DLD1 (cell line): ENCODE results near the gene PDE5A.
"Not testable (repeated sequence)": the region's sequence is repeated elsewhere in the genome, so short reads cannot be mapped to it uniquely, and the experiment has no call there.

Source experiments
- in situ Hi-C: cut with HindIII; loops from 2 replicates; pipeline ENCODE4 v1.10.0; 2017; ENCODE audit warnings: low sequenced_read_pairs

Gene PDE5A

DNA sequence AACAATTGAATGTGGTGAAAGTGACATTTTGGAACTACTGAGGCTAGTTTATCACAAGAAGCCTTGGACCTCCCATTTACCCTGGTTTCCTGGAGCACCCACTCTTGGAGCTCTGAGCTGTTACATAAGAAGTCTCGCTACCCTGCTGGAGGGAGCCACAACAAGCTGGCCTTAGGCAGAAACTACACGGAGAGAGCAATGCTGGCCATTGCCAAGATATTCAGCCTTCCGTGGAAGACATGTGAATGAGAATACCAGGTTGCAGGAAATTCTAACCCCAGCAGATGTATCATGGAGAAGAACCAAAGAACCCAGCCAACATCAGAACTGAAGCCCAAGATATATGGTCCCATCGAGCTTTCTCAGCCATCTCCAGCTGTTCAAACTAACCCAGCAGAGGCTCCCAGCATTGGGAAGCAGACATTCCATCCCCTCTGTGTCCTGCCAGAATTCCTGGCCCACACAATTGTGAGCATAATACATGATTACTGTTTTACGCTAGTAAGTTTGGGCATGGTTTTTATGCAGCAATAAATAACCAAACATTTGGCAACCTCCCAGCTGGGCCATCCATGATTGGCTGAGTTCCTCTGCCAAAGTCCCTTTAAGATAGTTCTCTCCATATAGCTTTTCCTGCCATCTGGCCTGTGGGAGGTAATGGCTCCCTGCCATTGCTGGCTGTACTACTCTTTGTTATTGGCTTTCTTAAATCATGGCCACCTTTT is 17.9 kb upstream of the PDE5A start:
- in situ Hi-C loops = no loop called here

DNA sequence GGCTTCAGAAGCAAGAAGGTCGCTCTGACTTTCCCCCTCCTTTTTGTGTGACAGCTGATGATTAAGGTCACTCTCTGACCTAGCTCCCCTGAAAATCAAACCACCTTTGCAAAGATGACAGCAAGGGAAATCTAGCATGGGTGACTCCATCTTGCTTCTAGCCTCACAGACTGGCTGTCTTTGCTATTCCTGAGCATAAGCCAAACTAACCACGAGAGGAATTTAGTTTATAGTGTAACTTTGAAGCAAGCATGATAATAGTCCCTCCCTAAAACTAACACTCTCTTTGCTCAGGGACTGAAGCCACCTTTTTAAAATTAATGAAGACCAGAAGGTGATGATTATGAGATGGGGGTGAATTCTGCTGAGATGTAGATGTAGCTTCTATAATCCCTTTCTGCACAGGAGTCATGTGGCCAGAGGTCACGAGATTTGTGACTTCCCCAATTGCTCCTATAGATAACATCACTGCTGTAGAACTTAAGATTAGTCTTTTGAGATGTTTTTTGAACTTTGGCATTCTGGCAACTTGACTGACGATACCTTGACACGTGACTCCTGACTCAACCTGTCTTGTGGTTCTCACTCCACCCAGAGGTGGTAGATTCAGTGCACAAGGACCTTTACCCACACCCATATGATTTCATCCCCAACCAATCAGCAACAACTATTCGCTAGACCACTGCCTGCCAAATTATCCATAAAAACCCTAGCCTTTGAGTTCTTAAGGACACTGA is 14.9 kb upstream of the PDE5A start:
- in situ Hi-C loops = no loop called here

DNA sequence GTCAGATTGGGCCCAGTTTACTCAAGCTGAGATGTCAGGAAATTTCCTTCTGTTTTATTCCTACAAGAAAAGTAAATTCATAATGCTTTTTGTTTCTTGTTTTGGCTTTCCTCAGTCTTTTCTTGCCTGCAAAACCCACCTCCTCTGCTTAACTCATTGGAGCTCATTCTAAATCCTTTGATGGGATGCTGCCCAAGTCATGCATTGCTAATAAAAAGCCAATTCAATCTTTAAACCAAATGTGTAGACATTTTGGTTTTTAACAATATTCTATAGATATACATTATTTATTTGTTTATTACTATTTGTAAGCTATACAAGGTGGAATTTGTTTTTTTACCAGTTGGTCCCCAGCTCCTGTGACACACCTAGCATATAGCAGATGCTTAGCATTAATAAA is 13.2 kb upstream of the PDE5A start:
- in situ Hi-C loops = no loop called here

DNA sequence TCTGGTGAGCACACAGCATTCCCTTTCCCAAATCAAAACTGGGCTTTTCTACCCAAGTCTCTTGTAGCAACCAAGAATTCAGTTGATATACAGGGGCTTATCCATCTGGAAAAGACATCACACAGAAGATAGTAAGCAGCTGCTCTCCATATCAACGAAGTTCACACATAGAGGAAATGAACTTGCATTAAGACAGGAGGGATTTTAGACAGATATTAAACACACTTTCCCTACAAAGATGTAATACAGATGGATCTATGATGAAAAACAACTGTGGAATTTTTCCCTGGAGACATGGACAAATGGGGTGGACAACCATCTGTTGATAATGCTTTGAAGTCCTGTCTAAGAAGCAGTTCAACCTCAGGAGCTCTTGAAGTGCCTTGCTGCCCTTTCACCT is 9.8 kb upstream of the PDE5A start:
- in situ Hi-C loops = no loop called here

DNA sequence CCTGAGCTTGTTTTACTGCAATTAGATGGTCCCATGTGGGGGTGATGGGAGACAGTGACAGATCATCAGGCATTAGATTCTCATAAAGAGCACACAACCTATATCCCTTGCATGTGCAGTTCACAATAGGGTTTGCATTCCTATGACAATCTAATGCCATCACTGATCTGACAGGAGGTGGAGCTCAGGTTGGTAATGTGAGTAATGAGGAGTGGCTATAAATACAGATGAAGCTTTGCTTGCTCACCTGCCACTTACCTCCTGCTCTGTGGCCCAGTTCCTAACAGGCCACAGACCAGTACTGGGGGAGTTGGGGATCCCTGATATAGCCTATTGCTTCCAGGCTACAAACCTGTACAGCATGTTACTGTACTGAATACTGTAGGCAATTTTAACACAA is 8.2 kb upstream of the PDE5A start:
- in situ Hi-C loops = not testable (repeated sequence)

DNA sequence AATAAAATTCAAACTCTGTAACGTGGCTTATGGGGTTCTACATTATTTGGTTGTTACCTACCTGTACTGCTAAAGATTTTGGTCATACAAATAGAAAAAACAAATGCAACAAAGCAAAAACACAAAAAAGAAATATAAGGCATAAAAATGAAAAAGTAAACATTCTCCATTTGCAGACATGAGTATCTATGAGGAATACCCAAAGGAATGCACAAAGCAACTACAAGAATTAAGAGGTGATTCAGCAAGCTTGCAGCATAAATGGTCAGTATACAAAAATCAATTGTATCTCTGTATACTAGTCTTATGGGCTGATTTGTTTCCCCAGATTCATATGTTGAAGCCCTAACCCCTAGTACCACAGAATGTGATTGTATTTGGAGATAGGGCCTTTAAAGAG is 3.6 kb upstream of the PDE5A start:
- in situ Hi-C loops = no loop called here

DNA sequence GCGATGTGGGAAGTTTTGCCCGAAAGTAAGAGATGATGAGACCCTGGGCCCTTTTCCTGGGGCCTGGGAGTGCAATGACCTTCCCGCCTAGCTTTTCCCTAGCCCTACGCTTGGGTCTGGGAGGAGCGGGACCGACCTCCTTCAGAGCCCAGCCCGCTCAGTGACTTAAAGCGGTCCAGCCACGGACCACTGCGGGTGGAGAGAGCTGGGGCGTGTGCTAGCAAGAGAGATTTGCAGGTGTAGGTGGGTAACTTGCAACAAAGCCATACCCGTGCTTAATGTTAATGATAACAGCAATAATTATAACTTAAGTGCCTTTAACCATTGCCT is 503 bp upstream of the PDE5A start:
- in situ Hi-C loops = no loop called here

DNA sequence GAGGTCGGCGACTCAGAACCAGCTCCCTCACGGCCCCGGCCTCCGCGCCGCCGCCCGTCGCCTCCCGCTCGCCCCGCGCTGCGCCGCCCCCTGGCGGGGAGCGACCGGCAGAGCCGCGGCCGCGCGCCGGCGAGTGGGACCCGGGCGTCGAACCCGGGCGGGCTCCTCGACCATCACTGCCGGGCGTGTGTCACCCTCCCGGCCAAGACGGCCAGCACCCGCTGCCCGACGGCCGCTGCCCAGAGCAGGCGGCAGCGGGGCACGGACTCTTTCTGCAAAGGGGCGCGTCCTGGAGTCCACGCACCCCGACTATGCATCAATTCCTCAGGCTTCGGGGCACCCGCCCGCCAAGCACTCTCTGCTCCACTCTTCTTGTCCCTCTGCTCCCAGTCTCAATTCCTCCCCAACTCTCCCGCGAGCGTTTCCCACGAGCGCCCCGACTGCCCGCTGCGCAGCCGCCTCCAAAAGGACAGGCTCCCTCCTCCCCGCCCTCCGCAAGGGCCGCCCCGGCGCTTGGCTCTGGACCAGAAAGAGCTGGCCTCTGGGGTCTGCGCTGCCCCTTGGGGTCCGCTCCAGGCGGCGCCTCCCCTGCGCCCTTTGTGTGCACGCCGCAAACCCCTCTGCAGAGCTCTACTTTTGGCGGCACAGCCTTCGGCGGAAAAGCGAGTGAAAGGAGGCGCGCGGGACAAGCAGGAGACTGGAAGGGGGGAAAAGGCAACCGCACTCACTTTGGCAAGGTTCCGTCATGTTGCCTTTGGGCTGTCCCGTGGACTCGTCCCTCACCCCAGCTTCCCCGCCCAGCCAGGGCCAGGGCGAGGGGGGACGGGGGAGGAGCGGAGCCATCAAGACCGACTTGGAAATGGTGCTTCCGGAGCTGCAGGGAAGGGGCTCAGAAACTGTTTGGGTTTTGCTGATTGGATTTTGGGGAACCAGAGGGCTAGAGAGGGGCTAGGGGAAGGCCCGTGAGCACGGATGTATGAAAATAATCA is 1.0 kb downstream of the PDE5A start:
- in situ Hi-C loops = no loop called here

DNA sequence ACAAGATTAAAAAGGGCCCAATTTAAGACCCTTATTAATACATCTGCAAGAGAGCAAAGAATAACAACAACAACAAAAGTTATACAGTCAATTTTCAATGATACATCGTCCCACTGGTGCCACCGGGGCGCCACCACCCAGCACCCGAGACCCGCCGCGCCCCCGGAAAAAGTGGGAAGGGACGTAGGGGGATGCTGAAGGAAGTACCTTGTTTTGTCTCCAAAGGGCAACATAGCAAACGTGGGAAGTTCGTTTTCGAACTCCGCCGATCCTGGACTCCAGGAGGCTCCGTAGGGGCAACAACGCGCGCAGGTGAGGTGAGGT is 1.7 kb downstream of the PDE5A start:
- in situ Hi-C loops = no loop called here

DNA sequence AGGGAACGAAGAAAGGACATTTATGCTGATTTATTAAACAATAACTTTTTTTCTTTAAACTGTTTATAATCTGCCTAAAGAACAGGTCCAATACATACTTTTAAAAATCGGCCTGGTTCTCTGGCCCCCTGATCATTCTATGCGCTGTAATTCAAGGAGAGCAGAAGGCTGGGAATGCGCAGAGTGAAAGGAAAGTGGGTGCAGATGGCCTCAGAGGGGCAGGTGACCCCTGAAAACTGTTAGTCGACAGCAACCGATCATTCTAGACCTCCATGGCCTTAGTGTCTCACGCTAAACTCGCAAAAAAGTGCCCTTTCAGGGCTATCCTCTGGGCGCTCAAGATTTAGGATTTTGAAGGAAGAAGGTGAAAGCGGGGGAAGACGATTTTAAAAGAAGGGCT is 2.2 kb downstream of the PDE5A start:
- in situ Hi-C loops = no loop called here

DNA sequence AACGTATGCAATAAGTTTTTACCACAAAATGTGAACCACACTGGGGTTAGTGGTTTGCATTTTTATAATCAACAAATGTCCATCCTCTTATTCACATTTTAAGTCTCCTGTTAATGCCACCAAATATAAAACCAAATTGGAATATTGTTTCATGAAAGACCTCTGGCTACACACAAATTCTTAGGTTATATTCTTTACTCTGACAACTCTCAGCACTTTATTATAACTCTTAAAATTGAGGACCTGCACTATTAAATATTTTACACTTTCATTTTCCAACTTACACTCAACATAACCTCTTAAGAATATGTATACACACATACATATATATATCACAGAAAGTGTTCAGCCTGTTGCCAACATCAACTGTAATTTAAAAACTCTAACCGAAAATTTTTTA is 2.8 kb downstream of the PDE5A start:
- in situ Hi-C loops = no loop called here

DNA sequence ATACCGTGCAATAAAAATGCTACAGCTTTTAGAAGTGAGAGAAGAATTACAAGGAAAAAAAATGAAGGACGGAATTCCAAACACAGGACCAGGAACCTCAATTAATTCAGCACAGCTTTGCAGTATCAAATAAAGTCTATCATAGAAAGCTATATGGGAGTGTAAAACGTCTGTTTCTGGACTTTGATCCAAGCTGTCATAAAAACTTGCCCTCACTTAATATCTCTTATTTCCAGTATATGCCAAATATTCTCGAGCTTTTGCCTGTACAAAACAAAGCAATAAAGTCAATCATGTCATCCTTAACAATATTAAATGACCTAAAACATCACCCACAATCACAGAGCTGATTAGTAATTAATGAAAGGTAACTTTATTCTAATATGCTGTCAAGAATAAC is 4.2 kb downstream of the PDE5A start:
- in situ Hi-C loops = loop anchor here (25.0 kb wide), 1 partner anchor 413 kb away; no protein-coding TSS in a partner anchor

DNA sequence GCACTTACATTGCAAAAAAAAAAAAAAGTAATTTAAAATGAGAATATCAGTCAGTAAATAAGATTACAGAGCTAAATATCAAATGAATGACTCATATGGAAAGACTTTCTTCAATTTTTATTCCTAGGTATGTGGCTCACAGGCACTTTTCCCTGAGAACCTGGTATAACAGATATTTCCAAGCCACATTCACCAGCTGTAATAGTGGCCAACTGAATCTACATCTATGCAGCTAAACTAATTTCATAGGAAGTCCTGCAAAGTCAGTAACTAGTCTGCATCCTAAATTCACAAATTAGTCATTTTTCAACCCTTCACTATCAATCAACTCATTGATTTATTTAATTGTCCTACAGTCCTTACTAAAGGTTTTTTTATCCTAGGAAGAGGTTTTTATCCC is 5.6 kb downstream of the PDE5A start:
- in situ Hi-C loops = loop anchor here (25.0 kb wide), 1 partner anchor 414 kb away; no protein-coding TSS in a partner anchor

DNA sequence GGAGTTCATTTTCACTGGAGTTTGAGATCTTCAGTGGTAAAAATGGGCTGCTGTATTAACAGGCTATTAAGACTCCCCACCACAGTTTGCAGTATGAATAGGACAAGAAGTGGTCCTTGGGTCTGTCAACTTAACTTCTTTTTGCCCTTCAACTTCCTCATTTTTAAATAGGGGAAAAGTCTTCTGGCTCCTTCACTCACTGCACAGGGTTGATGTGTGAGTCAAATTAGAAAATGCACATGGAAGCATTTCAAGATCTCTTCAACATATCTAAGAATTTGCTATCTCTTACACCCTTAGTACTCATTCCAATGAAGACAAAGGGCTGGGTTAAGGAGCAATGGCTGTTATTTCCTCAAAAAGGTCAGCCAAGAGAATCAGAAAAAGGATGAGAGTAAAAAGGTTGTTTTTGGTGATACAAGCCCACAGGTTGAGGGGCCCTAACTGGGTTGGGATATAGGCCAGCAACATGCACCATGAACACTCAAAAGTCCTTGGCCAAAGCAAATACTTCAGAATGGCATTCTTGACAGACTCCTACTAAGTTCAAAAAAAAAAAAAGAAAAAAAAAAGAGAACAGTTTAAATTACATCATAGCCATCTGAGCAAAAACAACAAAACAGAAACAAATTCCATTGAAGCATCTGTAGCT is 13.4 kb downstream of the PDE5A start:
- in situ Hi-C loops = loop anchor here (25.0 kb wide), 1 partner anchor 422 kb away; no protein-coding TSS in a partner anchor

DNA sequence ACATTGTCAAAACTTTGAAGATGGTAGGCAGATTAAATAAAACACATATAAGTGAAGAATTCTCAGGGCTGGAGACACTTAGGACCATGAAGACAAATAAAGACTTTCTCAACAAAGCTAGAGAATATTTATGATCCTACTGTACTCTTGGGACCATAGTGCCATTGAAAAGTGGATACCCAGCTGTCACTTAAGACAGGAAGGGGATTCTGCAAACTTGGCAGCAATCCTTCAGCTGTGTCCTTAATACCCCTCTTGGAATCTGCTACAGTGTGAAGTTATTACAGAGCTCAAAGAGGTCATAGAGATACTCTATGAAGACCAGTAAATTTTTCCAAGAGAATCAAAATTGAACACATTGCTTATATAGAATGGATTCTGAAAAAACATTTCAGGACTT is 24.3 kb downstream of the PDE5A start:
- in situ Hi-C loops = loop anchor here (25.0 kb wide), 1 partner anchor 433 kb away; no protein-coding TSS in a partner anchor

DNA sequence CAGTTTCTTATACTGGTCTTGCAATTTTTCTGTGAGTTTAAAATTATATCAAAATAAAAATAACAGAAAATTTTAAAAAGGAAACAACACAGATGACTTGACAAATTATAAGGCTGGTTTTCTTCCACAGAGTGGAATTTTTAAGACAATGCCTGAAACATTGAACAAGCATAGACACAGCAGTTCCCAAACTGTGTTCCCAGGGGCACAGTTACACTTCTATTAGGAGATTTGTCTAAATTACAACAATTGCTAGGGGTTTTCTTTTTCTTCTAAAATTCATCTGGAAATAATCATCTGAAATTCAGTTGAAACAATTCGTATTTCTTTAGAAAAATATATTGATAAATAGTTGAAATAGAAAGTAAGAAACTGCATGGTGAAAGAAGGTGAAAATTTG is 26.2 kb downstream of the PDE5A start:
- in situ Hi-C loops = loop anchor here (25.0 kb wide), 1 partner anchor 435 kb away; no protein-coding TSS in a partner anchor

DNA sequence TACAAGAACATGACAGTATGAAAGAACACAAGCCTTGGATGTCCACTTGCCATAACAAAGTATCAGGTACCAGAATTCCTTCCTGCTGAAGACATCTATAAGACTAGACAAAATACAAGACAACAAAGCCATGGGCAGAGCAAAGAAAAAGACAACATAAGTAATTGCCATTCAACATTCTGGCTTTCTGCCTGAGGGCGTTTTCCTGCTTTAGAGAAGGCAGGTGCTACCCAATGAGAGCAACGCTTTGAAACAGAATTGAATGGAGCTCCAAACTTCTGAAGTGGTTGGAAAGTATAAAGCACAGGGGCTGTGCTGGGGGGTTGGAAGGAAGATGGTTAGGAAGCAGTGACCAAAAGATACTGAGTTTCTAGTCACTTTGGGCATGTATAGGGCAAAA is 30.1 kb downstream of the PDE5A start:
- in situ Hi-C loops = no loop called here

DNA sequence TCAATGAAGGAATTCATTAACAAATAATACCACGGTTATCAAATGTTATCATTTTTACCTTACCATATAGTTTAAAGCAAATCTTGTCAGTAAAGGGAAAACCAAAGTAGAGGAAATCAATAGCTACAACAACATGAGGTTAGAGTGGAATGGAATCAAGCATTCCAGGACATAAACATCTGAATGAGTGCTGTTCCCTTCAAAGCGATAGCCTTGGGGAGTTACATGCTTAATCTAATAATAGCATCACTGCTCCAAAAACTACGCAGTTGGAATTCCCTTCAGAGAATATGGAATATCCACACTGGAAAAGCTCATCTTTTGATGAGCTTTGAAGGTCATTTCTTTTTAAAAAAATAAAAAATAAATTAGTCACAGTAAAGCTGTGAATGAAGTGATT is 31.2 kb downstream of the PDE5A start:
- in situ Hi-C loops = no loop called here

DNA sequence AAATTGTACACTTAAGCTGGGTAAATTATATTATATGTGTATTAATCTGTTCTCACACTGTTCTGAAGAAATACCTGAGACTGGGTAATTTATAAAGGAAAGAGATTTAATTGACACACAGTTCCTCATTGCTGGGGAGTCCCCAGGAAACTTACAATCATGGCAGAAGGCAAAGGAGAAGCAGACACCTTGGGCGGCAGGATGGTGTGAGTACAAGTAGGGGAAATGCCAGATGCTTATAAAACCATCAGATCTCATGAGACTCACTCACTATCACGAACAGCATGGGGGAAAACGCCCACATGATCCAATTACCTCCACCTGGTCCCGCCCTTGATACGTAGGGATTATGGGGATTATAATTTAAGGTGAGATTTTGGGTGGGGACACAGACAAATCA is 34.9 kb downstream of the PDE5A start:
- in situ Hi-C loops = no loop called here

DNA sequence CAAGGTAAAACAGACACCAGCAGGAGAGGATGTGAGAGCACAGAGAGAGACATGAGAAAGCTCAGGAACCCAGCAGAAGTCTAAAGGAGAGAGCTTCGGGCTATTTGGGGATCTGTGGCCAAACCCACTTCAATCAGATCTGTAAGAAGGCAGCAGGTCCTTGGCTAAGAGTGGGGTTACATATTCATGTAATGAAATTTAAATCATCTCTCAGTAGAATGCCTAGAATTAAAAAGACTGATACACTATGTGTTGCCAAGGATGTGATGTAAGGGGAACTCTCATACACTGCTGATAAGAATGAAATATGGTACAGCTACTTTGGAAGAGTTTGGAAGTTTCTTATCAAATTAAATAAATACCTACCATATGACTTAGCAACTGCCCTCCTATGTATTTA is 35.8 kb downstream of the PDE5A start:
- in situ Hi-C loops = no loop called here

DNA sequence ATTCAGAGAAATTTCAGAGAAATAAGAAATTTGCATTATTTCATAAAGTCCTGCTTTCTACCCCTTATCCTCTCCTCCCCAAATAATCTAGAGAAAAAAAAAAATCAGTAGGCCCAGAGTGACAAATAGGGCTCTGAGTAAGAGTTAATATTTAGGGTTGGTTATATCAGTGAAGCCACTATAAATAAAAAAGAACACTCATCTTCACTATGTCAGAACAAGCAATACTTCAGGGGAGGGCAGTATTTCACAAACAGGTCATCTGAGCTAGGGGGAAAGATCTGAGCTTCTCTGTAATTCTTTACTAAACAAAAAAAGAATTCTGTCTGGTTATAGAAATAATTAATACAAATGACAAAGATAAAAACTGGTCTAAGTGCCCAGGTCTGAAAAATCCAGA is 39.4 kb downstream of the PDE5A start:
- in situ Hi-C loops = no loop called here
